Transverse colon (tissue), 4 donors: Measurements from ENCODE around the gene NRCAM.
"Not testable (repeated sequence)": the region's sequence is repeated elsewhere in the genome, so short reads cannot be mapped to it uniquely, and the experiment has no call there.

ENCODE experiments used
- POLR2AphosphoS5 ChIP-seq, 3 donors: sonication (generic); formaldehyde crosslinking; IDR thresholded peaks; one replicate each; pipeline ENCODE4 v1.6.1; 2016; ENCODE audit warnings: antibody characterized with exemption in 3 of 3
- TF ChIP-seq, protein P1 (sequence below), 5 experiments: fragments of 200-600 bp in 3 of 5; fragments of 450-650 bp in 2 of 5; sonication (generic) in 3 of 5; IDR thresholded peaks; 1 replicate in 2 of 5; 2 replicates in 3 of 5; pipeline ENCODE4 v1.5.1; 2016 to 2017; ENCODE audit warnings: antibody characterized with exemption in 5 of 5, inconsistent platforms in 3 of 5, mild to moderate bottlenecking in 2 of 5, moderate library complexity in 1 of 5

DNA sequence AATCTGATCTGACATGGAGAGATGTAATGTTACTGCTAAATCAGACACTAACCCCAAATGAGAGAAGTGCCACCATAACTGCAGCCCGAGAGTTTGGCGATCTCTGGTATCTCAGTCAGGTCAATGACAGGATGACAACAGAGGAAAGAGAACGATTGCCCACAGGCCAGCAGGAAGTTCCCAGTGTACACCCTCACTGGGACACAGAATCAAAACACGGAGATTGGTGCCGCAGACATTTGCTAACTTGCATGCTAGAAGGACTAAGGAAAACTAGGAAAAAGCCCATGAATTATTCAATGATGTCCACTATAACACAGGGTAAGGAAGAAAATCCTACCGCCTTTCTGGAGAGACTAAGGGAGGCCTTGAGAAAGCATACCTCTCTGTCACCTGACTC is 115.8 kb downstream of the NRCAM start:
- TF ChIP-seq, protein P1, sequence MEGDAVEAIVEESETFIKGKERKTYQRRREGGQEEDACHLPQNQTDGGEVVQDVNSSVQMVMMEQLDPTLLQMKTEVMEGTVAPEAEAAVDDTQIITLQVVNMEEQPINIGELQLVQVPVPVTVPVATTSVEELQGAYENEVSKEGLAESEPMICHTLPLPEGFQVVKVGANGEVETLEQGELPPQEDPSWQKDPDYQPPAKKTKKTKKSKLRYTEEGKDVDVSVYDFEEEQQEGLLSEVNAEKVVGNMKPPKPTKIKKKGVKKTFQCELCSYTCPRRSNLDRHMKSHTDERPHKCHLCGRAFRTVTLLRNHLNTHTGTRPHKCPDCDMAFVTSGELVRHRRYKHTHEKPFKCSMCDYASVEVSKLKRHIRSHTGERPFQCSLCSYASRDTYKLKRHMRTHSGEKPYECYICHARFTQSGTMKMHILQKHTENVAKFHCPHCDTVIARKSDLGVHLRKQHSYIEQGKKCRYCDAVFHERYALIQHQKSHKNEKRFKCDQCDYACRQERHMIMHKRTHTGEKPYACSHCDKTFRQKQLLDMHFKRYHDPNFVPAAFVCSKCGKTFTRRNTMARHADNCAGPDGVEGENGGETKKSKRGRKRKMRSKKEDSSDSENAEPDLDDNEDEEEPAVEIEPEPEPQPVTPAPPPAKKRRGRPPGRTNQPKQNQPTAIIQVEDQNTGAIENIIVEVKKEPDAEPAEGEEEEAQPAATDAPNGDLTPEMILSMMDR (IDR thresholded peaks at IDR 0.05) = not testable (repeated sequence)
- not testable (repeated sequence) for TF ChIP-seq POLR2AphosphoS5 (IDR thresholded peaks at IDR 0.05)
